K562 (cell line): ENCODE data around the gene CTNS. TPM values are rescaled to one million over a fixed set of nuclear protein-coding genes. Genes with fewer than 3 reads are reported as not detected.
A peak's percentile ranks its signal among the peaks of the same experiment; 100 is the strongest.

Experiments used
- CBFA2T2 ChIP-seq: fragments of 450-650 bp; conservative IDR thresholded peaks from 2 replicates; pipeline ENCODE4 v1.6.1; 2017; ENCODE audit warnings: mild to moderate bottlenecking
- CREM ChIP-seq: IDR thresholded peaks from 2 replicates; pipeline ENCODE4 v1.6.1; 2014; ENCODE audit warnings: antibody characterized with exemption, low read depth
- CTBP1 ChIP-seq: fragments of 450-650 bp; IDR thresholded peaks from 2 replicates; pipeline ENCODE4 v1.6.1; 2016; ENCODE audit warnings: borderline replicate concordance
- DNMT1 ChIP-seq: fragments of 450-650 bp; IDR thresholded peaks from 2 replicates; pipeline ENCODE4 v1.6.1; 2016; ENCODE audit warnings: antibody characterized with exemption, mild to moderate bottlenecking
- FOSL1 ChIP-seq: fragments of 200-800 bp; sonication (Bioruptor generic); conservative IDR thresholded peaks from 2 replicates; pipeline ENCODE4 v1.6.1; 2016; ENCODE audit warnings: missing genetic modification characterization, missing compliant biosample characterization
- HIVEP1 ChIP-seq: fragments of 250-450 bp; sonication (Bioruptor Pico); IDR thresholded peaks from 2 replicates; pipeline ENCODE4 v1.4.0; 2020; ENCODE audit warnings: mild to moderate bottlenecking
- HNRNPK ChIP-seq: fragments of 200-400 bp; formaldehyde crosslinking; IDR thresholded peaks from one replicate; pipeline ENCODE4 v1.6.1; 2018; ENCODE audit warnings: mild to moderate bottlenecking, low read depth, low read length; ENCODE audit not compliant: poor library complexity, severe bottlenecking
- KDM1A ChIP-seq, 2 experiments: fragments of 450-650 bp; IDR thresholded peaks; 2 replicates each; pipeline ENCODE4 v1.6.1; 2016; ENCODE audit warnings: mild to moderate bottlenecking in 2 of 2
- KDM5B ChIP-seq: fragments of 200-600 bp; sonication (generic); IDR thresholded peaks from 2 replicates; pipeline ENCODE4 v1.6.1; 2012; ENCODE audit warnings: low read depth, mild to moderate bottlenecking, moderate library complexity, low read length, control low read depth, inconsistent platforms; ENCODE audit not compliant: insufficient replicate concordance
- SIN3A ChIP-seq, 2 experiments: fragments of 150-350 bp in 1 of 2; IDR thresholded peaks; 2 replicates each; pipeline ENCODE4 v1.6.1; 2011 to 2016; ENCODE audit warnings: borderline replicate concordance in 2 of 2, low read depth in 2 of 2, low read length in 2 of 2, mild to moderate bottlenecking in 2 of 2, moderate library complexity in 2 of 2; ENCODE audit not compliant: control insufficient read depth in 1 of 2
- TBP ChIP-seq: optimal IDR thresholded peaks from 2 replicates; pipeline ENCODE3; 2011; ENCODE audit warnings: low read depth, low read length, improper control_type of control experiment
- TCF3 ChIP-seq: sonication (generic); formaldehyde crosslinking; IDR thresholded peaks from 2 replicates; pipeline ENCODE4 v1.4.0; 2020; ENCODE audit warnings: mild to moderate bottlenecking, missing genetic modification reagents
- TFAP4 ChIP-seq: sonication (generic); formaldehyde crosslinking; IDR thresholded peaks from 2 replicates; pipeline ENCODE4 v1.8.0; 2022; ENCODE audit warnings: missing genetic modification reagents, mild to moderate bottlenecking, moderate library complexity, borderline replicate concordance
- ZBTB2 ChIP-seq: fragments of 450-650 bp; IDR thresholded peaks from 2 replicates; pipeline ENCODE4 v1.6.1; 2016; ENCODE audit warnings: antibody characterized with exemption
- ZNF140 ChIP-seq: fragments of 250-450 bp; sonication (Bioruptor Pico); IDR thresholded peaks from 2 replicates; pipeline ENCODE4 v1.8.0; 2021; ENCODE audit warnings: moderate library complexity, mild to moderate bottlenecking, inconsistent platforms
- ZNF384 ChIP-seq: IDR thresholded peaks from 2 replicates; pipeline ENCODE4 v1.6.1; 2012; ENCODE audit warnings: low read depth, low read length, improper control_type of control experiment
- ZNF436 ChIP-seq: fragments of 250-450, 450-650 bp; sonication (Bioruptor Pico); formaldehyde crosslinking; IDR thresholded peaks from 2 replicates; pipeline ENCODE4 v1.7.0; 2020; ENCODE audit warnings: mild to moderate bottlenecking
- ZNF75A ChIP-seq: fragments of 450-650 bp; formaldehyde crosslinking; IDR thresholded peaks from 2 replicates; pipeline ENCODE4 v1.4.0; 2020; ENCODE audit warnings: mild to moderate bottlenecking
- ZZZ3 ChIP-seq: fragments of 450-650 bp; IDR thresholded peaks from 2 replicates; pipeline ENCODE4 v1.6.1; 2016; ENCODE audit warnings: antibody characterized with exemption, mild to moderate bottlenecking, moderate library complexity
- polyA plus RNA-seq, 8 experiments: library from polyadenylated mRNA; depleted of rRNA in 4 of 8; stranded (reverse) in 5 of 8; unstranded in 3 of 8; fragments of >200 nt; fragmentation: Nextera tagmentation in 2 of 8; fragmentation: Illumina TruSeq in 1 of 8; extraction: Ambion mirVana in 2 of 8; extraction: Trizol in 1 of 8; gene quantifications; 2 replicates each; pipeline versions ENCODE4 v1.2.1 to v1.2.3, GENCODE V29; 2011 to 2014; ENCODE audit warnings: inconsistent platforms in 1 of 8, missing spikeins in 1 of 8
- total RNA-seq, 7 experiments: library from RNA; depleted of rRNA in 6 of 7; stranded (reverse); fragments of >200 nt in 6 of 7; fragmentation: Illumina TruSeq in 2 of 7; extraction: Trizol in 2 of 7; gene quantifications; 2 replicates each; pipeline versions ENCODE4 v1.2.1 to v1.2.3, GENCODE V29; 2011 to 2021; ENCODE audit warnings: low replicate concordance in 1 of 7
- TF ChIP-seq, protein P1 (sequence below): sonication (generic); formaldehyde crosslinking; IDR thresholded peaks from 2 replicates; pipeline ENCODE4 v1.8.0; 2023; ENCODE audit warnings: mild to moderate bottlenecking, missing genetic modification reagents

CTNS gene
- total and polyA plus RNA-seq, 9 of the 15 experiments (the other 6 are each of a cell fraction or from before 2014, with no cell fraction given), result 0.66 to 8.4 (median 4.9) TPM

DNA sequence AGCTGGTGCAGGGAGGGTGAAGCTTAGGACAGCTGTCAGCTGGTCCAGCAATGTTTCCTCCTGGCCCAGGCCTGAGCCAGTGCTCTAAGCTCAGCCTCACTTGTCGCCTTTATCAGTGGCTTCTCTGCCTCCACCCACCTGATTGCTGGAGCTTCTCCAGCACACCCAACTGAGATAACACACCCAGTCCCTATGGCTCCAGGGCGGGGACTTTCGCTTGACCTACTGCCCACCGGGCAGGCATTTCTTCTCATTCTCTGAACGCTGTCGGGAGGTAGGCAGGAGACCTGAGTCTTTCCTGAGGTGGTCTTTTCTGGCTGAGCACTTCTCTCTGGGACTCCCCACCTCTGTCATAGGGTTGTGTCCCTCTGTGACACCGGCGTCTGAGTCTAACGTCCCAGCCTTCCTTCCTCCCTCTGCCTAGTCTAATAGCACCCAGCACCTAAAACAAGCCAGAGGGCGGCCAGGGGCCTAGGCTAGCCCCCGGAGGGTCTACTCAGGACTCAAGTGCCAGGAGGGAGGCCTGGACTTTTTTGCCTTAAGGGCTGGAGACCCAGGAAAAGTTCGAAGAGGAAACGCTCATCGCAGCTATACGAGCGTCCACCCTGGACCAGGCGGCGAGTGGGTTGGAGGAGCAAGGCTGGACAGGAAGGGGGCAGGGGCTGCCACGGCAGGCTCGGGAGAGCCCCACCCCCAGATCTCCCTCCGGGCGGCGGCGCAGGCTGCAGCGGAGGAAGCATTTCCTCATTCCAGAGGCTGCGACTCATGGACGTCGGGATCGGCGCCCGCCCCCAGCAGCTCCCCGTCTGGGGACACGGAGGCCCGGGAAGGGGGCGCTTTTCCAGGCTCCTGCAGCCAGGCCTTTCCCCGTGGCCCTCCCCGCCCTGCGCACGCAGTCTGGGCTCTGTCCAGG, 31.1 kb downstream of the CTNS start (continued):
- TF ChIP-seq, protein P1, sequence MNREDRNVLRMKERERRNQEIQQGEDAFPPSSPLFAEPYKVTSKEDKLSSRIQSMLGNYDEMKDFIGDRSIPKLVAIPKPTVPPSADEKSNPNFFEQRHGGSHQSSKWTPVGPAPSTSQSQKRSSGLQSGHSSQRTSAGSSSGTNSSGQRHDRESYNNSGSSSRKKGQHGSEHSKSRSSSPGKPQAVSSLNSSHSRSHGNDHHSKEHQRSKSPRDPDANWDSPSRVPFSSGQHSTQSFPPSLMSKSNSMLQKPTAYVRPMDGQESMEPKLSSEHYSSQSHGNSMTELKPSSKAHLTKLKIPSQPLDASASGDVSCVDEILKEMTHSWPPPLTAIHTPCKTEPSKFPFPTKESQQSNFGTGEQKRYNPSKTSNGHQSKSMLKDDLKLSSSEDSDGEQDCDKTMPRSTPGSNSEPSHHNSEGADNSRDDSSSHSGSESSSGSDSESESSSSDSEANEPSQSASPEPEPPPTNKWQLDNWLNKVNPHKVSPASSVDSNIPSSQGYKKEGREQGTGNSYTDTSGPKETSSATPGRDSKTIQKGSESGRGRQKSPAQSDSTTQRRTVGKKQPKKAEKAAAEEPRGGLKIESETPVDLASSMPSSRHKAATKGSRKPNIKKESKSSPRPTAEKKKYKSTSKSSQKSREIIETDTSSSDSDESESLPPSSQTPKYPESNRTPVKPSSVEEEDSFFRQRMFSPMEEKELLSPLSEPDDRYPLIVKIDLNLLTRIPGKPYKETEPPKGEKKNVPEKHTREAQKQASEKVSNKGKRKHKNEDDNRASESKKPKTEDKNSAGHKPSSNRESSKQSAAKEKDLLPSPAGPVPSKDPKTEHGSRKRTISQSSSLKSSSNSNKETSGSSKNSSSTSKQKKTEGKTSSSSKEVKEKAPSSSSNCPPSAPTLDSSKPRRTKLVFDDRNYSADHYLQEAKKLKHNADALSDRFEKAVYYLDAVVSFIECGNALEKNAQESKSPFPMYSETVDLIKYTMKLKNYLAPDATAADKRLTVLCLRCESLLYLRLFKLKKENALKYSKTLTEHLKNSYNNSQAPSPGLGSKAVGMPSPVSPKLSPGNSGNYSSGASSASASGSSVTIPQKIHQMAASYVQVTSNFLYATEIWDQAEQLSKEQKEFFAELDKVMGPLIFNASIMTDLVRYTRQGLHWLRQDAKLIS (CRISPR knock-in tag), result peak; percentile 62; the same call in 1 of the 2 replicates
- TF ChIP-seq ZNF75A (CRISPR knock-in tag), result no peak
- peak; percentile 21 for TF ChIP-seq KDM5B
- peak; percentile 34 for TF ChIP-seq TBP
- TF ChIP-seq KDM1A (IDR thresholded peaks at IDR 0.05), result peak; percentile 49 to 62; a peak in 3 of 4 replicates
- peak; percentile 78 for TF ChIP-seq FOSL1 (tag)
- peak; percentile 47; the same call in 1 of the 2 replicates for TF ChIP-seq TCF3
- TF ChIP-seq SIN3A (IDR thresholded peaks at IDR 0.05; ENCODE audit: borderline replicate concordance in 2 of 2, control insufficient read depth in 1 of 2, low read depth in 2 of 2, low read length in 2 of 2), result peak in 1 of 2 experiments; percentile 52; a peak in 1 of 4 replicates
- TF ChIP-seq ZBTB2, result 0 out of 2 replicates have a peak, but pooled peaks have one; percentile 46
- TF ChIP-seq TFAP4 (CRISPR knock-in tag), result peak; percentile 86
- peak; percentile 16; the same call in 1 of the 2 replicates for TF ChIP-seq ZNF436 (CRISPR knock-in tag)
- peak; percentile 70; the same call in 1 of the 2 replicates for TF ChIP-seq CTBP1
- no peak for TF ChIP-seq HIVEP1 (CRISPR knock-in tag)
- TF ChIP-seq CREM, result 0 out of 2 replicates have a peak, but pooled peaks have one; percentile 44
- TF ChIP-seq CBFA2T2, result peak; percentile 71
- TF ChIP-seq ZZZ3, result no peak
- no peak for TF ChIP-seq DNMT1
- TF ChIP-seq ZNF384, result peak; percentile 49; the same call in 1 of the 2 replicates
- no peak for TF ChIP-seq HNRNPK
- TF ChIP-seq ZNF140 (CRISPR knock-in tag), result no peak
